Peyer's patch (tissue), 4 donors: ENCODE measurements around the gene PEAK1.

Source experiments
- CTCF ChIP-seq, 6 experiments: fragments of 450-650 bp in 4 of 6; fragments of 200-600 bp in 2 of 6; sonication (generic) in 1 of 6; IDR thresholded peaks; one replicate each; pipeline ENCODE4 v1.5.1; 2017 to 2019; ENCODE audit warnings: antibody characterized with exemption in 6 of 6, mild to moderate bottlenecking in 3 of 6, moderate library complexity in 1 of 6
- POLR2A ChIP-seq, 2 donors: fragments of 450-650 bp; IDR thresholded peaks; one replicate each; pipeline ENCODE4 v1.5.1; 2017; ENCODE audit warnings: antibody characterized with exemption in 2 of 2, mild to moderate bottlenecking in 2 of 2, moderate library complexity in 2 of 2

GRCh38 chr15:77127626-77128025 is 292.3 kb downstream of the PEAK1 start:
- TF ChIP-seq CTCF (IDR thresholded peaks at IDR 0.05) (no peak), POLR2A (IDR thresholded peaks at IDR 0.05) (no peak)
